HCT116 (cell line): ENCODE results near the gene RECQL5. TPM values are rescaled to one million over a fixed set of nuclear protein-coding genes. Genes with fewer than 3 reads are reported as not detected.

Experiments
- ATAC-seq: fragments of 200-7000 bp; cut with Tn5 transposase; 2 replicates; pipeline ENCODE4 v1.9.1; 2020; ENCODE audit warnings: mild to moderate bottlenecking, moderate library complexity
- BruUV-seq: library from RNA; stranded (reverse); fragments of 400-500 nt; replicated peaks from 2 replicates; lab custom pipeline; 2021; lab: Mats Ljungman, UMichigan
- CTCF ChIA-PET: fragments of 300-600 bp; sonication (Branson Sonifier 250); formaldehyde crosslinking; loops from one replicate; lab custom pipeline; 2021; ENCODE audit warnings: antibody characterized with exemption; lab: Charles Lee
- POLR2A ChIA-PET: fragments of 300-600, 350-600 bp; sonication (Branson Sonifier 250); formaldehyde crosslinking; loops from one replicate; lab custom pipeline; 2021; ENCODE audit warnings: antibody characterized with exemption; lab: Charles Lee
- RAD21 ChIA-PET, 2 experiments: fragments of 300-600 bp; sonication (Branson Sonifier 250); formaldehyde crosslinking; loops; one replicate each; lab custom pipeline; 2023; ENCODE audit warnings: low total read pairs in 2 of 2; ENCODE audit not compliant: uncharacterized antibody in 2 of 2, unreplicated experiment in 2 of 2, low non-redundant PET in 1 of 2; lab: Charles Lee
- DNase-seq: peaks from one replicate; pipeline ENCODE4 v3.0.0-alpha.2; 2010; ENCODE audit warnings: low read depth, low spot score
- H2AFZ ChIP-seq: fragments of 200-600 bp; shearing (Covaris generic), sonication (generic); 2 replicates; pipeline ENCODE4 v1.6.1; 2017; ENCODE audit warnings: low read depth, mixed run types, mixed read lengths, antibody characterized with exemption, low read length; ENCODE audit not compliant: poor library complexity, severe bottlenecking
- H3K27ac ChIP-seq: 2 replicates; pipeline ENCODE4 v1.5.1; 2012; ENCODE audit warnings: low read depth, low read length
- H3K27me3 ChIP-seq: fragments of 200-600 bp; sonication (generic); 2 replicates; pipeline ENCODE4 v1.6.1; 2016; ENCODE audit warnings: mixed run types, low read length, mixed read lengths; ENCODE audit not compliant: insufficient read depth
- H3K36me3 ChIP-seq, 2 experiments: fragments of 200-500 bp in 1 of 2; fragments of 200-600 bp in 1 of 2; sonication (Bioruptor generic) in 1 of 2; sonication (generic) in 1 of 2; 2 replicates each; pipeline versions ENCODE4 v1.5.1 to v1.6.1; 2014 to 2016; ENCODE audit warnings: low read length in 2 of 2, inconsistent platforms in 1 of 2, mixed read lengths in 1 of 2, mixed run types in 1 of 2; ENCODE audit not compliant: insufficient read depth in 2 of 2, control insufficient read depth in 1 of 2
- H3K4me1 ChIP-seq, 2 experiments: fragments of 200-600 bp in 1 of 2; sonication (generic) in 1 of 2; 2 replicates each; pipeline versions ENCODE4 v1.5.1 to v1.6.1; 2012 to 2017; ENCODE audit warnings: low read length in 2 of 2, inconsistent platforms in 1 of 2, mild to moderate bottlenecking in 1 of 2, mixed read lengths in 1 of 2, mixed run types in 1 of 2, moderate library complexity in 1 of 2; ENCODE audit not compliant: insufficient read depth in 2 of 2, control insufficient read depth in 1 of 2
- H3K4me2 ChIP-seq: fragments of 200-600 bp; sonication (generic); 2 replicates; pipeline ENCODE4 v1.6.1; 2017; ENCODE audit warnings: mixed run types, low read length, mixed read lengths
- H3K4me3 ChIP-seq, 2 experiments: fragments of 200-600 bp in 1 of 2; sonication (generic) in 1 of 2; replicated peaks in 1 of 2; 2 replicates each; pipeline ENCODE4 v1.5.1; 2011 to 2016; ENCODE audit warnings: low read length in 2 of 2, control low read depth in 1 of 2, low read depth in 1 of 2, mild to moderate bottlenecking in 1 of 2, mixed read lengths in 1 of 2, mixed run types in 1 of 2
- H3K79me2 ChIP-seq: fragments of 200-600 bp; sonication (generic); 2 replicates; pipeline ENCODE4 v1.6.1; 2017; ENCODE audit warnings: mild to moderate bottlenecking, mixed run types, low read length, moderate library complexity, mixed read lengths; ENCODE audit not compliant: insufficient read depth
- H3K9ac ChIP-seq: fragments of 200-600 bp; sonication (generic); 2 replicates; pipeline ENCODE4 v1.6.1; 2016; ENCODE audit warnings: low read length, mixed read lengths
- H3K9me2 ChIP-seq: fragments of 200-600 bp; sonication (generic), shearing (Covaris generic); 2 replicates; pipeline ENCODE4 v1.6.1; 2017; ENCODE audit warnings: mixed run types, mild to moderate bottlenecking, moderate library complexity; ENCODE audit not compliant: insufficient read depth
- H3K9me3 ChIP-seq, 2 experiments: fragments of 200-500 bp in 1 of 2; fragments of 200-600 bp in 1 of 2; sonication (Bioruptor generic) in 1 of 2; sonication (generic) in 1 of 2; 2 replicates each; pipeline ENCODE4 v1.6.1; 2014 to 2017; ENCODE audit warnings: low read length in 2 of 2, mixed read lengths in 2 of 2, inconsistent platforms in 1 of 2, low read depth in 1 of 2, mild to moderate bottlenecking in 1 of 2, mixed run types in 1 of 2, moderate library complexity in 1 of 2; ENCODE audit not compliant: control insufficient read depth in 1 of 2, insufficient read depth in 1 of 2
- H4K20me1 ChIP-seq: fragments of 200-600 bp; sonication (generic), shearing (Covaris generic); 2 replicates; pipeline ENCODE4 v1.6.1; 2017; ENCODE audit warnings: mixed run types, mild to moderate bottlenecking, moderate library complexity; ENCODE audit not compliant: insufficient read depth
- CEBPB ChIP-seq: IDR thresholded peaks from 2 replicates; pipeline ENCODE4 v1.6.1; 2012; ENCODE audit warnings: low read depth
- ELF1 ChIP-seq: IDR thresholded peaks from 2 replicates; pipeline ENCODE4 v1.6.1; 2012; ENCODE audit warnings: low read depth, borderline replicate concordance
- EZH2phosphoT487 ChIP-seq: fragments of 200-600 bp; IDR thresholded peaks from 2 replicates; pipeline ENCODE4 v1.6.1; 2018; ENCODE audit warnings: antibody characterized with exemption, borderline replicate concordance
- FOSL1 ChIP-seq: IDR thresholded peaks from 2 replicates; pipeline ENCODE4 v1.6.1; 2012; ENCODE audit warnings: low read depth
- JUND ChIP-seq: IDR thresholded peaks from 2 replicates; pipeline ENCODE4 v1.6.1; 2012
- POLR2A ChIP-seq: IDR thresholded peaks from 2 replicates; pipeline ENCODE4 v1.7.0; 2011; ENCODE audit warnings: borderline replicate concordance; ENCODE audit not compliant: insufficient read depth, insufficient read length; ENCODE audit errors: extremely low read depth
- POLR2AphosphoS5 ChIP-seq: IDR thresholded peaks from 2 replicates; pipeline ENCODE4 v1.6.1; 2011; ENCODE audit warnings: mild to moderate bottlenecking, low read depth, low read length, moderate library complexity
- RAD21 ChIP-seq: IDR thresholded peaks from 2 replicates; pipeline ENCODE4 v1.6.1; 2012; ENCODE audit warnings: low read depth, mild to moderate bottlenecking
- SIN3A ChIP-seq: IDR thresholded peaks from 2 replicates; pipeline ENCODE4 v1.6.1; 2012; ENCODE audit warnings: low read depth
- SP1 ChIP-seq: IDR thresholded peaks from 2 replicates; pipeline ENCODE4 v1.6.1; 2012; ENCODE audit warnings: low read depth
- SRF ChIP-seq: IDR thresholded peaks from 2 replicates; pipeline ENCODE4 v1.6.1; 2012; ENCODE audit warnings: low read depth
- TCF7L2 ChIP-seq: IDR thresholded peaks from 2 replicates; pipeline ENCODE4 v1.7.0; 2011; ENCODE audit warnings: borderline replicate concordance, inconsistent platforms; ENCODE audit not compliant: insufficient read depth, insufficient read length; ENCODE audit errors: extremely low read depth
- ZFX ChIP-seq: fragments of 450-650 bp; IDR thresholded peaks from 2 replicates; pipeline ENCODE4 v1.6.1; 2017
- ZNF274 ChIP-seq: fragments of 200-500 bp; sonication (Bioruptor generic); IDR thresholded peaks from 2 replicates; pipeline ENCODE4 v1.6.1; 2014; ENCODE audit warnings: mild to moderate bottlenecking, low read depth, low read length, inconsistent platforms
- intact Hi-C: fragments of 100-400 bp; cut with micrococcal nuclease; formaldehyde crosslinking; loops from 2 replicates; pipeline ENCODE4 v1.10.0; 2022
- total RNA-seq: library from RNA; stranded (reverse); gene quantifications from one replicate; pipeline ENCODE4 v1.2.1, GENCODE V29; 2021; ENCODE audit not compliant: unreplicated experiment
- TF ChIP-seq, protein P1 (sequence below): IDR thresholded peaks from 2 replicates; pipeline ENCODE4 v1.6.1; 2011; ENCODE audit warnings: mild to moderate bottlenecking, low read length, moderate library complexity; ENCODE audit not compliant: insufficient replicate concordance; ENCODE audit errors: extremely low read depth
- TF ChIP-seq, protein P2 (sequence below): IDR thresholded peaks from 2 replicates; pipeline ENCODE4 v1.6.1; 2012
- TF ChIP-seq, protein P3 (sequence below): IDR thresholded peaks from 2 replicates; pipeline ENCODE4 v1.6.1; 2012
- TF ChIP-seq, protein P4 (sequence below), 3 experiments: fragments of 200-600 bp in 1 of 3; sonication (generic) in 1 of 3; IDR thresholded peaks in 2 of 3; conservative IDR thresholded peaks in 1 of 3; 2 replicates each; pipeline ENCODE4 v1.5.1; 2012 to 2017; ENCODE audit warnings: low read depth in 2 of 3, low read length in 2 of 3, antibody characterized with exemption in 1 of 3, borderline replicate concordance in 1 of 3, control low read depth in 1 of 3, mild to moderate bottlenecking in 1 of 3, mixed read lengths in 1 of 3, mixed run types in 1 of 3, moderate library complexity in 1 of 3; ENCODE audit not compliant: insufficient read depth in 1 of 3
- TF ChIP-seq, protein P5 (sequence below): IDR thresholded peaks from 2 replicates; pipeline ENCODE4 v1.6.1; 2012; ENCODE audit warnings: low read depth

Gene RECQL5
- total RNA-seq, 1 experiment from 2014 or later, result 83.3 TPM

DNA sequence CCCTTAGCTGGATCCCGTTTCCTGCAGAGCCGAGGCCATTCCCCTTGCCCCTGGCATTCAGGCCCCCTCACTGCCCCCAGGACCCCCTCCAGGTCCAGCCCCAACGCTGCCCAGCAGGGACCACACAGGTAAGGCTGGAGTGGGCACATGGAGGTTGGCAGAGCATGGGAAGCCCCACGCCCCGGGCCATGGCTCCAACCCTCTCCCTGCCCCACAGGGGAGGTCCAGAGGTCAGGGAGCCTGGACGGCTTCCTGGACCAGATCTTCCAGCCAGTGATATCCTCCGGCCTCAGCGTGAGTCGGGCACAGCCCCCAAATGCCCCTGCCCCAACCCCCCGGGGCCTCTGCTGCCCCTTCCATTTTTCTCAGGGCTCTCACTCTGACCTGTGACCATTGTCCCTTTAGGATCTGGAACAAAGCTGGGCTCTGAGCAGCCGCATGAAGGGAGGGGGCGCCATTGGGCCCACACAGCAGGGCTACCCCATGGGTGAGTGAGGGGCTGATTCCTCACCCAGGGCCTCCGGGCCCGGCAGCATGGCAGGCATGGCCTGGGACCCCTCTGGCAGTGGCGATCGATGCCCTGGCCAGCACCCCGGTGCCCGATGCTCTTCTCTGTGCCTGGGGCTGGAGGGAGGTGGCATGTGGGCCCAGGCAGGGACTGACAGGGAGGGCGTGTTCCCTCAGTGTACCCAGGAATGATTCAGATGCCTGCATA lies 52.2 kb downstream of the RECQL5 start:
- no peak overlapping the region for H2AFZ ChIP-seq
- no peaks in the 10 kb centered on the region for H3K27me3 ChIP-seq
- H4K20me1 ChIP-seq, result no peaks in the 10 kb centered on the region
- intact Hi-C loops, result no loop called here
- ATAC-seq (no peak), DNase-seq (no peak)
- peaks cover 24 to 38% of the 10 kb centered on the region in 2 experiments for H3K4me1 ChIP-seq
- no TSS peak for BruUV-seq
- H3K27ac ChIP-seq, result no peak overlapping the region
- no peaks in the 10 kb centered on the region for H3K9me2 ChIP-seq
- ChIA-PET POLR2A (no interaction called here), CTCF (interaction anchor here (1.2 kb wide), 1 partner anchor 18 kb away, joined by 4 read pairs; the partner anchor contains the start of gene SMIM5), RAD21 (no interaction called here)
- H3K4me3 ChIP-seq, result no peak overlapping the region
- H3K9ac ChIP-seq, result no peak overlapping the region
- H3K4me2 ChIP-seq, result no peak overlapping the region
- no peaks in the 10 kb centered on the region for H3K9me3 ChIP-seq
- TF ChIP-seq, protein P1, sequence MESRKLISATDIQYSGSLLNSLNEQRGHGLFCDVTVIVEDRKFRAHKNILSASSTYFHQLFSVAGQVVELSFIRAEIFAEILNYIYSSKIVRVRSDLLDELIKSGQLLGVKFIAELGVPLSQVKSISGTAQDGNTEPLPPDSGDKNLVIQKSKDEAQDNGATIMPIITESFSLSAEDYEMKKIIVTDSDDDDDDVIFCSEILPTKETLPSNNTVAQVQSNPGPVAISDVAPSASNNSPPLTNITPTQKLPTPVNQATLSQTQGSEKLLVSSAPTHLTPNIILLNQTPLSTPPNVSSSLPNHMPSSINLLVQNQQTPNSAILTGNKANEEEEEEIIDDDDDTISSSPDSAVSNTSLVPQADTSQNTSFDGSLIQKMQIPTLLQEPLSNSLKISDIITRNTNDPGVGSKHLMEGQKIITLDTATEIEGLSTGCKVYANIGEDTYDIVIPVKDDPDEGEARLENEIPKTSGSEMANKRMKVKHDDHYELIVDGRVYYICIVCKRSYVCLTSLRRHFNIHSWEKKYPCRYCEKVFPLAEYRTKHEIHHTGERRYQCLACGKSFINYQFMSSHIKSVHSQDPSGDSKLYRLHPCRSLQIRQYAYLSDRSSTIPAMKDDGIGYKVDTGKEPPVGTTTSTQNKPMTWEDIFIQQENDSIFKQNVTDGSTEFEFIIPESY, result no peak
- TF ChIP-seq, protein P2, sequence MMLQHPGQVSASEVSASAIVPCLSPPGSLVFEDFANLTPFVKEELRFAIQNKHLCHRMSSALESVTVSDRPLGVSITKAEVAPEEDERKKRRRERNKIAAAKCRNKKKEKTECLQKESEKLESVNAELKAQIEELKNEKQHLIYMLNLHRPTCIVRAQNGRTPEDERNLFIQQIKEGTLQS, result no peak
- TF ChIP-seq EZH2phosphoT487, result no peak
- no peak for TF ChIP-seq FOSL1
- no peak for TF ChIP-seq JUND
- TF ChIP-seq POLR2A, result no peak
- no peak for TF ChIP-seq SRF
- no peak for TF ChIP-seq POLR2AphosphoS5
- TF ChIP-seq, protein P3, sequence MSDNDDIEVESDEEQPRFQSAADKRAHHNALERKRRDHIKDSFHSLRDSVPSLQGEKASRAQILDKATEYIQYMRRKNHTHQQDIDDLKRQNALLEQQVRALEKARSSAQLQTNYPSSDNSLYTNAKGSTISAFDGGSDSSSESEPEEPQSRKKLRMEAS, result no peak
- TF ChIP-seq, protein P4, sequence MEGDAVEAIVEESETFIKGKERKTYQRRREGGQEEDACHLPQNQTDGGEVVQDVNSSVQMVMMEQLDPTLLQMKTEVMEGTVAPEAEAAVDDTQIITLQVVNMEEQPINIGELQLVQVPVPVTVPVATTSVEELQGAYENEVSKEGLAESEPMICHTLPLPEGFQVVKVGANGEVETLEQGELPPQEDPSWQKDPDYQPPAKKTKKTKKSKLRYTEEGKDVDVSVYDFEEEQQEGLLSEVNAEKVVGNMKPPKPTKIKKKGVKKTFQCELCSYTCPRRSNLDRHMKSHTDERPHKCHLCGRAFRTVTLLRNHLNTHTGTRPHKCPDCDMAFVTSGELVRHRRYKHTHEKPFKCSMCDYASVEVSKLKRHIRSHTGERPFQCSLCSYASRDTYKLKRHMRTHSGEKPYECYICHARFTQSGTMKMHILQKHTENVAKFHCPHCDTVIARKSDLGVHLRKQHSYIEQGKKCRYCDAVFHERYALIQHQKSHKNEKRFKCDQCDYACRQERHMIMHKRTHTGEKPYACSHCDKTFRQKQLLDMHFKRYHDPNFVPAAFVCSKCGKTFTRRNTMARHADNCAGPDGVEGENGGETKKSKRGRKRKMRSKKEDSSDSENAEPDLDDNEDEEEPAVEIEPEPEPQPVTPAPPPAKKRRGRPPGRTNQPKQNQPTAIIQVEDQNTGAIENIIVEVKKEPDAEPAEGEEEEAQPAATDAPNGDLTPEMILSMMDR (IDR thresholded peaks at IDR 0.05 in 2 of 3, conservative IDR thresholded peaks at IDR 0.05 in 1 of 3; ENCODE audit: borderline replicate concordance in 1 of 3, insufficient read depth in 1 of 3, low read depth in 2 of 3, low read length in 2 of 3), result no peak
- TF ChIP-seq, protein P5, sequence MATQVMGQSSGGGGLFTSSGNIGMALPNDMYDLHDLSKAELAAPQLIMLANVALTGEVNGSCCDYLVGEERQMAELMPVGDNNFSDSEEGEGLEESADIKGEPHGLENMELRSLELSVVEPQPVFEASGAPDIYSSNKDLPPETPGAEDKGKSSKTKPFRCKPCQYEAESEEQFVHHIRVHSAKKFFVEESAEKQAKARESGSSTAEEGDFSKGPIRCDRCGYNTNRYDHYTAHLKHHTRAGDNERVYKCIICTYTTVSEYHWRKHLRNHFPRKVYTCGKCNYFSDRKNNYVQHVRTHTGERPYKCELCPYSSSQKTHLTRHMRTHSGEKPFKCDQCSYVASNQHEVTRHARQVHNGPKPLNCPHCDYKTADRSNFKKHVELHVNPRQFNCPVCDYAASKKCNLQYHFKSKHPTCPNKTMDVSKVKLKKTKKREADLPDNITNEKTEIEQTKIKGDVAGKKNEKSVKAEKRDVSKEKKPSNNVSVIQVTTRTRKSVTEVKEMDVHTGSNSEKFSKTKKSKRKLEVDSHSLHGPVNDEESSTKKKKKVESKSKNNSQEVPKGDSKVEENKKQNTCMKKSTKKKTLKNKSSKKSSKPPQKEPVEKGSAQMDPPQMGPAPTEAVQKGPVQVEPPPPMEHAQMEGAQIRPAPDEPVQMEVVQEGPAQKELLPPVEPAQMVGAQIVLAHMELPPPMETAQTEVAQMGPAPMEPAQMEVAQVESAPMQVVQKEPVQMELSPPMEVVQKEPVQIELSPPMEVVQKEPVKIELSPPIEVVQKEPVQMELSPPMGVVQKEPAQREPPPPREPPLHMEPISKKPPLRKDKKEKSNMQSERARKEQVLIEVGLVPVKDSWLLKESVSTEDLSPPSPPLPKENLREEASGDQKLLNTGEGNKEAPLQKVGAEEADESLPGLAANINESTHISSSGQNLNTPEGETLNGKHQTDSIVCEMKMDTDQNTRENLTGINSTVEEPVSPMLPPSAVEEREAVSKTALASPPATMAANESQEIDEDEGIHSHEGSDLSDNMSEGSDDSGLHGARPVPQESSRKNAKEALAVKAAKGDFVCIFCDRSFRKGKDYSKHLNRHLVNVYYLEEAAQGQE, result no peak
- no peak for TF ChIP-seq ELF1
- TF ChIP-seq TCF7L2, result no peak
- TF ChIP-seq RAD21, result no peak
- TF ChIP-seq ZNF274, result no peak
- no peak for TF ChIP-seq SP1
- TF ChIP-seq ZFX, result no peak
- no peak for TF ChIP-seq SIN3A
- no peak for TF ChIP-seq CEBPB
- no peaks in the 10 kb centered on the region for H3K36me3 ChIP-seq
- H3K79me2 ChIP-seq, result no peaks in the 10 kb centered on the region
